Esophagus squamous epithelium (tissue), 5 donors: ENCODE data around the gene CSRP1. TPM values are rescaled to one million over a fixed set of nuclear protein-coding genes. Genes with fewer than 3 reads are reported as not detected.

Source experiments
- DNase-seq: peaks from one replicate; lab custom pipeline; 2025; lab: John Stamatoyannopoulos, UW
- H3K27ac ChIP-seq, 4 donors: fragments of 200-600 bp; sonication (generic); one replicate each; pipeline ENCODE4 v1.5.1; 2016 to 2019; ENCODE audit warnings: mild to moderate bottlenecking in 1 of 4
- H3K27me3 ChIP-seq, 4 donors: fragments of 200-600 bp; sonication (generic); 1 replicate in 3 of 4; 2 replicates in 1 of 4; pipeline versions ENCODE4 v1.5.1 to v1.6.0; 2017 to 2021; ENCODE audit warnings: antibody characterized with exemption in 1 of 4
- H3K36me3 ChIP-seq, 3 donors: fragments of 200-600 bp; sonication (generic); one replicate each; pipeline ENCODE4 v1.5.1; 2016 to 2019
- H3K4me1 ChIP-seq, 3 donors: fragments of 200-600 bp; sonication (generic); one replicate each; pipeline ENCODE4 v1.5.1; 2017 to 2019
- H3K4me3 ChIP-seq, 4 donors: fragments of 200-600 bp; sonication (generic); 1 replicate in 3 of 4; 2 replicates in 1 of 4; pipeline ENCODE4 v1.5.1; 2016 to 2019; ENCODE audit warnings: mild to moderate bottlenecking in 2 of 4, moderate library complexity in 1 of 4
- H3K9me3 ChIP-seq, 3 donors: fragments of 200-600 bp; sonication (generic); one replicate each; pipeline ENCODE4 v1.5.1; 2016 to 2019
- CTCF ChIP-seq, 6 experiments: fragments of 450-650 bp in 4 of 6; fragments of 200-600 bp in 2 of 6; sonication (generic) in 2 of 6; IDR thresholded peaks; one replicate each; pipeline ENCODE4 v1.5.1; 2016 to 2019; ENCODE audit warnings: antibody characterized with exemption in 6 of 6, mild to moderate bottlenecking in 4 of 6, moderate library complexity in 4 of 6
- POLR2A ChIP-seq, 4 donors: fragments of 450-650 bp; IDR thresholded peaks; one replicate each; pipeline ENCODE4 v1.6.1; 2017; ENCODE audit warnings: antibody characterized with exemption in 4 of 4, mild to moderate bottlenecking in 4 of 4, moderate library complexity in 3 of 4
- WGBS, 2 donors: methylation state at CpG; one replicate each; pipeline ENCODE4 v1.1.5; 2018; 5-methylcytosine and 5-hydroxymethylcytosine counted together
- intact Hi-C: fragments of 100-400 bp; cut with DNase I; formaldehyde crosslinking; loops from one replicate; pipeline ENCODE4 v1.15.0; 2022
- total RNA-seq, 4 donors: library from RNA; depleted of rRNA; stranded (reverse); fragments of >200 nt; gene quantifications; one replicate each; pipeline ENCODE4 v1.1.0, GENCODE V29; 2016
- donor health status: DM: yes; HTN: yes; CAD: no.

Gene CSRP1
- total RNA-seq, 4 donors from 2014 or later: 243 to 1,044 (median 363) TPM

DNA sequence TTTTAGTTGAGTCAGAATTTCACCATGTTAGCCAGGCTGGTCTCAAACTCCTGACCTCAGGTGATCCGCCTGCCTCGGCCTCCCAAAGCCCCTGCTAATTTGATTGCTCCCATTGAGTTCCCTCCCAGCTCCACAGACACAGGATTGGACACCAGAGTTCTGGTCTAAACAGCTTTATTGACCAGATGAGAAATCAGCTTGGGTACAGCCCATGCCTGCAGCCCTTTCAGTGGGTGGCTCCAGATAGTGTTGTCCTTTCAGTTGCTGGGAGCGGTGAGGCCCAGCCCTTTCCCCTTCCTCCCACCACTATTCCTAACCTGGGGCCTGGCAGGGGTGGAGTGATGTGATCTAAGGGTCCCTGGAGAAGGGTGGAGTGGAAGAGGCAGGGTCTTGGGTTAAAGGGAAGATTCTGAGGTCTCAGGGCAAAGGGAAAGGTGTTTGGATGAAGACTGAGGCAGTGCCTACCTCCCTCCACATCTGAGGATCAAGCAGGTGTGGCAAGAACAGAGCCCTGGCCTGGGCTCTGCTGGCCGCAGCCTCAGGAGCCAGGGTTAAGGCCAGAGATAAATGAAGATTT is 23.5 kb downstream of the CSRP1 start:
- intact Hi-C loops: loop anchor here (2.0 kb wide), 1 partner anchor 29 kb away; no protein-coding TSS in a partner anchor
- no peak for DNase-seq
- no peak for TF ChIP-seq POLR2A (IDR thresholded peaks at IDR 0.05)
- TF ChIP-seq CTCF (IDR thresholded peaks at IDR 0.05): no peak
- 82 to 85% methylated on average over 3 of the region's 4 CpGs for WGBS, 2 donors
- Histone ChIP-seq H3K4me3 (no peak overlapping the region), H3K27ac (peak overlapping the region in 3 of 4 donors; percentile 90 to 93 (median 92)), H3K4me1 (peaks cover 22 to 85% (median 34%) of the 10 kb centered on the region in 3 donors), H3K27me3 (no peaks in the 10 kb centered on the region), H3K9me3 (no peaks in the 10 kb centered on the region), H3K36me3 (peaks cover 7 to 57% (median 27%) of the 10 kb centered on the region in 3 donors)

- Histone ChIP-seq H3K9me3 (no peaks in the 10 kb centered on the region), H3K27me3 (no peaks in the 10 kb centered on the region), H3K36me3 (peaks cover 7 to 50% (median 22%) of the 10 kb centered on the region in 3 donors), H3K4me3 (no peak overlapping the region), H3K27ac (peak overlapping the region in 3 of 4 donors; percentile 90 to 93 (median 92)), H3K4me1 (peaks cover 22 to 85% (median 29%) of the 10 kb centered on the region in 3 donors)
- WGBS, 2 donors: 48 to 53% methylated on average over 4 of the region's 5 CpGs
- no peak for DNase-seq
- TF ChIP-seq CTCF (IDR thresholded peaks at IDR 0.05) (no peak), POLR2A (IDR thresholded peaks at IDR 0.05) (no peak)
- intact Hi-C loops: loop anchor here (2.0 kb wide), 1 partner anchor 30 kb away; no protein-coding TSS in a partner anchor
Observed at GRCh38 chr1:201482755-201483154, 24.2 kb downstream of the CSRP1 start.

DNA sequence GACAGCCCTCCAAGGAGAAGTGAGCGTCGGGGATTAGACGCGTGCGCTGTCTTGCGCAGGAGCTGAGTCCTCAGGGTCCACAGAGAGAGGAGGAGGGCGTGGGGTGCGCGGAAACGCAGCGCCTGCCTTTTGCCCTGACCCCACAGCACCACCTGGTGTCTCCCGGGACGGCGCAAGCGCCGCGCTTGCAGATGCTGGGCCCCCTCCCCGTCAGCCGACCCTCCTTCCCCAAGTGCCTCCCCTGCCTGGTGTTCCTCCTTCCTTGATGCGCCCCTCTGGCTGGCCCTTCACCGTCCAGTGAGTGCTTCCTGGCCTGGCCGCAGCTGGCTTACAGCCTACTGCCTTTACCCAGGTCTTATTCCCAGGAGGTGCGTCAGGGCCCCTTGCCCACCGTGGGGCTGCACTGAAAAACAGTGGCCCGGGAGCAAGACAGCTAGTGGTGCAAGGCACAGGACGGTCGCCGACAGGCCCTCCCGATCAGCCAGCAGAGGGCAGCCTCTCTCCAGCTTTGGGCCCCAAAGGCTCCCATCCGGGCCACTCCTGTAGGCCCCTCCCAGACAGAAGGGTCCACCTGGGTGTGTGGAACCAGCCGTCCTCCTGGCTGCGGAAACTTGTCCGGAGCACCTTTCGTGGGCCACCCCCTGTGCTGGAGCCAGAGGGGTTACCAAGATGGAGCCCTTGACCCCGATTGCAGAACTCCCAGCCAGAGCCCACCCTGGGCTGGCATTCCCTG is 25.0 kb downstream of the CSRP1 start:
- peak; percentile 90 to 97 (median 92) for TF ChIP-seq CTCF (IDR thresholded peaks at IDR 0.05)
- TF ChIP-seq POLR2A (IDR thresholded peaks at IDR 0.05): no peak
- intact Hi-C loops: loop anchor here (2.0 kb wide), 1 partner anchor 31 kb away; no protein-coding TSS in a partner anchor
- peaks cover 7 to 42% (median 15%) of the 10 kb centered on the region in 3 donors for H3K36me3 ChIP-seq
- peak overlapping the region; percentile 83 to 93 (median 91) for H3K27ac ChIP-seq
- peaks cover 22 to 85% (median 36%) of the 10 kb centered on the region in 3 donors for H3K4me1 ChIP-seq
- DNase-seq: no peak
- WGBS, 2 donors: 6 to 8% methylated on average over 9 to 14 of the region's 35 CpGs
- H3K27me3 ChIP-seq: no peaks in the 10 kb centered on the region
- H3K9me3 ChIP-seq: no peaks in the 10 kb centered on the region
- peak overlapping the region; percentile 12 to 46 (median 38) for H3K4me3 ChIP-seq

DNA sequence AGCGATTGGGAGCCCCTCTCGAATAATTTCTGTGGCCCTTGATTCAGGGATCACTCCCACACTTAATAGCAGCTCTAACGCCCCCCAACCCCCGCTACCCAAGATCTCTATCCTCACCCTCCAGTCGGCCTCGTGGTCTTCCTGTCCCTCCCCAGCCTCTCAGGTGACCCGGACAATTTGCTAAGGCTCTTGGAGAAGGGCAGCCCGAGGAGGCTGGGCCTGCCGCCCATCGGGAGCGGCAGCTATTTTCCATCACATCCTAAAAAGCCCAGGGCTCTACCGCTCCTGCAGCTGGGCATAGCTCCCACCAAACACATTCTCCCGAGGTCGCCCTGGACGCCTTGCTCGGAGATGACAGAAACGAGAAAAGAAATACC is 25.9 kb downstream of the CSRP1 start:
- Histone ChIP-seq H3K9me3 (no peaks in the 10 kb centered on the region), H3K4me3 (peak overlapping the region; percentile 12 to 46 (median 38)), H3K4me1 (peaks cover 22 to 85% (median 43%) of the 10 kb centered on the region in 3 donors), H3K36me3 (peaks cover 7 to 33% (median 15%) of the 10 kb centered on the region in 3 donors), H3K27me3 (no peaks in the 10 kb centered on the region), H3K27ac (peak overlapping the region; percentile 83 to 93 (median 91))
- 3 to 5% methylated on average over 5 to 12 of the region's 17 CpGs for WGBS, 2 donors
- no peak for DNase-seq
- intact Hi-C loops: no loop called here
- TF ChIP-seq CTCF (IDR thresholded peaks at IDR 0.05) (no peak), POLR2A (IDR thresholded peaks at IDR 0.05) (no peak)
